ENCODE results near the gene PITRM1.

Gene PITRM1

DNA sequence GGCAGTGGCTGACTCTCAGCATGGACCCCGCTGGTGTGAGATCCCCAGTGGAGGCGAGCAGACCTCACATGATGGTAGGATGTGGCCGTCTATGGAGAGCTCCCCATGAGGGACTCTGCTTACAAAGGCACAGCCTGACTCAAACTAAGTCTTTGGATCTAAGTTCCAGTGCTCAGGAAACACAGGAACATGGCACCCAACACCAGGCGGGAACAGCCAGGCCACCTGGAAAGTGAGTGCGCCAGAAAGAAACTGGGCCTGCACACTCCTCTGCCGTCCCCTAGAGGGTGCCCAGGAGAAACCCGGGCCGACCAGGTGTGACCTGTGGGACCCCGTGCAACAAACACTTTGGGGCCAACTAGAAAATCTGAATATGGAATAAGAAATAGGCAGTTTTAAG lies 10.0 kb downstream of the PITRM1 start:
- DNase-seq = no peak

DNA sequence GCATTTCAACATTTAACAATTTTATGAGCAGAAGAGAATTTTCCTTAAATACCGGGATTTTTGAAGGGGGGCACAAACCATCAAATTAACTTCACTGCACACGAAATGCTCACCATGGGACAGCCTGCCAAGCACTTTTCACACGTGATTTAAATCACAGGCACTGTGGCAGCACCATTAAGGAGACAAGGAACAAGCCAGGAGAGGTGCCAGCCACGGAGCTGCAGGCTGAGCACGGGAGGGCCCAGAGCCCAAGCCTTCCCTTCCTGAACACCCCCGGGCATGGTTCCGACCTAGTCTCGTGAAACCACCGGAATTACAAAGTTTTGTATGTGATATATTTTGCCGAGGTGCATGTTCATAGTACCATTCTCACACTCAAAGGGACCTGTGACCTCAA lies 13.4 kb downstream of the PITRM1 start:
- DNase-seq = no peak

DNA sequence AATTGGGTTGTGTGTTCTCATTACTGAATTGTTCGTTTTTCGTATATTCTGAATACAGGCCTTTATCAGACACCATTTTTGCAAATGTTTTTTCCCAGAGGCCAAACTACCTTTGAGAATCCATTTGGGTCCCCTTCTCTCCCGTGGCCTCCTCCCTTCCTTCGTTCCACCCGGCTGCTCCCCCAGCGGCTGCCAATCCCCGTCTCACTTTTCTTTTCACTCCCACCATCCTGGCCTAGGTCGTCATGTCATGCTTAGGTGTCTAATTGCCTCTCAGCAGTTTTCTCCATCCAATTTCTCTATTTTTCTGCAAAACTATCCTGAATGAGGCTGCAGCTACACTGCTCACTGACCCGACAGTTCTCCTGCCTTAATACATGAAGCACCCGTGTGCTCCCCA lies 17.9 kb downstream of the PITRM1 start:
- DNase-seq = no peak

DNA sequence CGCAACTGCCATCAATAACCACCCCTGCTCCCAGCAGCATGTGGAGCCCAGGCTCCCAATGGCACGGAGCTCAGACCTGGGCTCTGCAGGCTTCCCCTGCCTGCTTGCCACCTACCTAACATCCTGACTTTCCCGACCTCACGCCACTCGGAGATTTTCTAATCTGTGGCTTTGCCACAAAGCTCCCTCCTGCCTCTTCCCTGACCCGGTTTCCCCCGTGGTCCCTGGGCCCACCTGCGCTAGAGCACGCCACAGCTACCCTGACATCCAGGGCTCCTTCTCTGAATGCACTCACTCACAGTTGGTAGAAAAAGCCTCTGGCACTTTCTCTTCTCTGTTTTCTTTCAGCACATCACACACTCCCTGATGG lies 20.0 kb downstream of the PITRM1 start:
- DNase-seq = no peak

DNA sequence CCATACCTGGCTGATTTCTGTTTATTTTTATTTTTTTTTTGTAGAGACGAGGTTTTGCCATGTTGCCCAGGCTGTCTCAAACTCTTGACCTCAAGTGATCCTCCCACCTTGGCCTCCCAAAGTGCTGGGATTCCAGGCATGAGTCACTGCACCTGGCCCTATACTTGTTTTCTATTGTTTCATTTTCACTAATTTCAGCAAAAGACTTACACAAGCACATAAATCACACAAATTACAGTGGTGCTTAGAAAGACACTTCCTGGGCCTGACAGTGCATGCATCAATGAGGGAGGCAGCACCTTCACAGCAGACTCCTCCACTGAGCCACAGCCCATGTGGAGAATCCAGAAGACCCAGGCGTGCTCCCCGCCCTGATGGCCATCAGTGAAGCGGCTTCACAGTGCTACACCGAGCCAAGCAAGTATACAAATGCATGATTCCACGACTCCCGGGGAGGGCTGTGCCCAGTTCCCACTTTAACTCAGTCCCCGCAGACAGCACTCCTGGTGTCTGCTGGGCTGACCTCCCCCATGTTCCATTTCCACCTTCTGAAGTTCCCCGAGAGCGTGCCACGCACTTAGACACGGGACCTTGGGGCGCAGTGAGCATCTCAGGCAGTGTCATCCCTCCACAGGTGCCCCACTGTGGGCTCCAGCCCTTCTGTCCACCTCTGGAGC lies 20.6 kb downstream of the PITRM1 start:
- DNase-seq = no peak

DNA sequence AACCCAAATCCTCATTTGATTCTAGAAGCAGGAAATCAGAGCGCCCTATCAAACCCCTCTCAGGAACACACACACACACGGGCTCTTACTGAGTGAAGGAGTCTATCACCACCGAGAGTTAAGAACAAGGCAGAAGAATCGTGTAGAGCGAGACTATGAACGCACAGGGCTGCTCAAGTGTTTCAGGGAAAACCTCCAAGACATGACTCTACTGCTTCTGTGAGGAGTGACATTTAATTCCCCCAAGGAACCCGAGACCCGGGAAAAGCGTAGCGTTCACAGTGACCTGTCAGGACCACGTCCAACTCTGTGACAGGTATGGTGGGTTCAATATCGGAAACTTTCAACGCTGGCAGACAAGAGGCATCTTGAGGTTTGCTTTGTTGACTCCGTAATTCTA lies 21.6 kb downstream of the PITRM1 start:
- no peak for DNase-seq

DNA sequence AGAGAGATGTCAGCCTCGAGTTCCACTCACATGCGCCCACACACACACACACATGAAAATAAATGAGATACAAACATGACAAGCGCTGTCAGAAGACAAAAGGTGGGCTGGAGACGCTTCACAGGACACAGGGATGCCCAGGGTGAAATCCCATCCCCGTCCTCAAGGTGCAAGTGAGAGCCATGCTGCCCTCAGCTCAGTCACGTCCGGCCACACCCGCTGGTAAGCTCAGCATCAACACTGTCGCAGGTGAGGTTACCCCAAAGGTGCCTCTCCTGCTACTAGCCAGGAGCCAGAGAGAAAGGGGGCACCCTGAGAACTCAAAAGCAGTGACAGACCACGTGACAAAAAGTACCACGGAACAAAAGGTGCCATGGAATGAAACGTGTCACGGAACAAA lies 22.2 kb downstream of the PITRM1 start:
- DNase-seq = no peak

DNA sequence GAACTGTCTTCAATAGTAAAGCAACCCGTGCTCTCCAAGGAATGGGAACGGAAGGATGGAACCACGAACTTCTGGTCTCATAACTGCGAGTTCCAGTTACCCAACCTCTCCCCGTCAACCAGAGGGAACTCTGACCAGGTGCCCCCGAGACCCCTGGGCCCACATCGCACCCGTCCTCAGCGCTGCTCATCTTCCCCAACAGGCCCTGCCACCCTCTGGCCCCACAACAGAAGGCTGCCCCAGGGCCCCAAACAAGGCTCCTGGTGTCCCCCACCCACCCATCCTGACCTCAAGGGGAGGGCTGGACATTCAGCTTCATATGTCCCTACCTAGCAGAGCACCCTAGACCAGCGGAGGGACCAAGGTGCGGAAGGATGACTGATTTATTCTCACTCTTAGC lies 22.7 kb downstream of the PITRM1 start:
- no peak for DNase-seq

DNA sequence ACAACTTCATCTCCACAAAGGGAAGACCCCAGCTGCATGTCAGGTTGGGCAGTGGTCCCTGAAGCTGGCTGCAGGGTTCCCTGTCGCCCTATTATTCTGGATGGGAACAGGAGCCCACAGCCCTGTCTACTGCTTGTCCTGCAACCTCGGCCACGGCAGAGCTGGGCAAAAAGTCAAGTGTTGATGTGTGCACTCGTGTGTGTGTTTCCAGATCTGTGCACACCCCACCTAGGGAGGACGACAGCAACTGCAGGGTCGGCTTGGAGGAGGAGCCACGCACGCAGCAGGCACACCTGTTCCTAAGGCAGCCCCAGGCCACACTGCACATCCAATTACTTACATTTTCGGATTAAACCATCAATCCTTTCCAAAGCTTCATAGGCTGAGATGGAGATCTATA lies 23.6 kb downstream of the PITRM1 start:
- DNase-seq = no peak

DNA sequence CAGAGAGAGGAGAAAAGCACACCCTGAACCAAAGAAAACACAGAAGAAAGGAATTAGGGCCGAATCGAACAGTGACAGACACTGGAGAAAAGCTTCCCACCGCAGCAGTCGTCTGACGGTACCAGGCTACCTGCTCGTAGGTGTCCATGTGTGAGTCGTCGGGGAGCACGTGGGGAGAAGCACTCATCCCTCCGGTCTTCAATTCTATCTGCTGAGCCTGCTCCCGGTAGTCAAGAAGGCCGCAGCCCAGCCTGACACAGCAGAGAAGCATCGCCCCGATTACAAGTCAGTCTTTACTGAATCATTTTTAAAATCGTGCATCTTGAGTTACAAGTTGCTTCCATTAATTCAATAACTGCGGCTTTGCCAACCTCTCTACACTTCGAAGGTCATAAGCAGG lies 24.5 kb downstream of the PITRM1 start:
- no peak for DNase-seq

DNA sequence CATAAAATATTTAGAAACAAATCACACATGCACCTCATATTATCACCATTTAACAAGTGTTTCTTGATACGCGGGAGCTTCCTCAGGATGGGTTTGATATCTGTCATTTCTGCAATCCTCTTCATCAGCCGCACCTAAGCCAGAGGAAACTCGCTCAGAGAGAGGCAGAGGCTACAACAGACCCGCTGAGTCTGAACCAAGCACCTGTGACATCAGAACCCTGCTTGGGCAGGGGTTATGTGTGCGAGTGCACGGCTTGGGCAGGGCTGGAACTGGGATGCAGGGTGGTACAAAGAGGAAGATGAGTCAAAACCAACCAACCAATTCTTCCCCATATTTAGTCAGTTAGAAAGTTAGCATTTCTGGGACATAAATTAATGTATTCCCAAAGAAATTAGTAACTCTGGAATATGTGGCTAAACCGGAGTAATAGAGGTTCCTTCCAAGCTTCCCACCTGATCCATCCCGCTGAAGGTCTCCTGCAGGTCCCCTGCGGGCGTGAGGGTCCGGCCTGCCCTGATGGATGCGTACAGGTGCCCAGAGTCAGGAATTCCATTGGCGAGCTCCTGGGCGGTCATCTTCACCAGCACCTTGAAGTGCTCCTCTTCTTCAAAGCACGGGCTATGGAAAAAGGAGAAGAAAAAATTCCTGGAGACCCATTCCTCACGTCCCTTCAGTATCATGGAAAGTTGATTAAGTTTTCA lies 25.3 kb downstream of the PITRM1 start:
- no peak for DNase-seq

DNA sequence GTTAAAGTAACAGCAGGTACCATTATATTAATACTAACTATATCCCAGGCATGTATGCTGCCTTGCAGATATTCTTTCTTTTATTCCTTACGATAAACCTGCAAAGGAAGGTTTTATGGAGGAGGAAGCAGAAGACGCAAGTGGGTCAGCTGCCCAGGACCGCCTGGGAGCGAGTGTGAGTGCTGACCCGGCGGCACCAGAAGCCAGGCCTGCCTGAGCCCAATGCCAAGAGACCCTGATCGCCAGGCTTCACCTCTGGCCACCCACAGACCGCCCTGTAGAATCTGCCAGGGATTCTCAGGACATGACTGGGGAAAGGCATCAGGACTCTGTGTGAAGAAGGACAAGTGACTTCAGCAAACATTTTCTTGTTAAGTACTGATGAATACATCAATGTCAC lies 26.3 kb downstream of the PITRM1 start:
- no peak for DNase-seq

DNA sequence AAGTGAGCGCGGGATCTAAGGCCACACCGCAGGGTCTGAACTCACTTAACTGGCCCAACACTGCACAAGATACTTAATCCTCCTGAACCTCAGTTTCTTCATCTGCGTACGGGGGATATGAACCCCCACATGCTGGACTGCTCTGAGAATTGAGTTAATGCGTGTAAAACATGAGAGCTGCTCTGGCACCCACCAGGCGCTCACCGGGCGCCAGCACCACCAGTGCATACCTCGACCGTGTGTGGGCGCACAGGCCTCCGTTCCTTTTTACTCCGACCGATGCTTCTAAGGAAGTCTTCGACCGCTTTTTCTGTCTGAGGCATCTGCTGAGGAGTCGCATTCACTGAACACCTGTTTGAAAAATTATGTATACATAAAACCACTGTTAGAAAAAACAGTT lies 27.2 kb downstream of the PITRM1 start:
- no peak for DNase-seq

DNA sequence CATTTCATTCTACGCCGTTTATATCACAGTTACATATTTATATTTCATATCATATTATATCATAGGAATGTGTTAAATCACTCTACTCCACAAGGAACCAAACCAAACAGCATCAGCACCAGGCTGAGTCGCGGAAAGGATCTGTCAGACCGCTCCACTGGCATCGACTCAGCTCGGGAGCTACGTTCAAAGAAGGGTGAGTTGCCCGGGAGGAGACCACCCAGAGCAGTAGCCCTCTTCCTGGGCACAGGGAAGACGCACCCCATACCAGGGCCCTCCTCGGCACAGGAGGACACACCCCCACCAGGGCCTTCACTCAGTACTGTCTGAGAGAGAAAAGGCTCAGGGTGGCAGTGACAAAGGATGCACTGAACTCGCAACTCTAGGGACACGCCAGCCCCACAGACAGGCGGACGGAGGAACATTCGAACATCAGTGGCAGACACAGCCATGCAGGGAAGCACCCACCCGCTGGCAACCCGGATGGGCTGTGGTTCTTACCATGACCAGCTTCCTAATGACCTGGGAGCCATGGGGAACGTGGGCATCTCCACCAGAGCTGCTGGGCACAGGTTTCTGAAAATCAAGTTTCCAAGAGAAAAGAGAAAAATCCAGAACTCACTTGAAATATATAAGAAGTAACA lies 28.7 kb downstream of the PITRM1 start:
- DNase-seq = no peak

DNA sequence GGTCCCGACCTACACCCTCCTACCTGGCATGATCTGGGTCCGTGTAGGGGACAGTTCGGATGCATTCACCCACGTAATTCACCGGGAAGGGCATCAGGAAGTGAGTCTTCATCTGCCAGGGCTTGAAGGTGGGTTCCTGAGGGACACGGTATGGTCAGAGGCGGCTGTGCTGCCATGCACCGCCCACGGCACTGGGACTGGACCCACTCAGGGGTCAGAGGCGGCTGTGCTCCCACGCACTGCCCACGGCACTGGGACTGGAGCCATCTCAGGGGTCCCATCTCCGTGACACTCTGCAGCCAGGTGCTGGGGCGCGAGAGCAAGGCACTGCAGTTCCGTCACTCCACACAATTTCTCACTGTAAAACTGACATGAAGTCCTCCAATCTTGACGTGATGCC lies 29.2 kb downstream of the PITRM1 start:
- DNase-seq = no peak

DNA sequence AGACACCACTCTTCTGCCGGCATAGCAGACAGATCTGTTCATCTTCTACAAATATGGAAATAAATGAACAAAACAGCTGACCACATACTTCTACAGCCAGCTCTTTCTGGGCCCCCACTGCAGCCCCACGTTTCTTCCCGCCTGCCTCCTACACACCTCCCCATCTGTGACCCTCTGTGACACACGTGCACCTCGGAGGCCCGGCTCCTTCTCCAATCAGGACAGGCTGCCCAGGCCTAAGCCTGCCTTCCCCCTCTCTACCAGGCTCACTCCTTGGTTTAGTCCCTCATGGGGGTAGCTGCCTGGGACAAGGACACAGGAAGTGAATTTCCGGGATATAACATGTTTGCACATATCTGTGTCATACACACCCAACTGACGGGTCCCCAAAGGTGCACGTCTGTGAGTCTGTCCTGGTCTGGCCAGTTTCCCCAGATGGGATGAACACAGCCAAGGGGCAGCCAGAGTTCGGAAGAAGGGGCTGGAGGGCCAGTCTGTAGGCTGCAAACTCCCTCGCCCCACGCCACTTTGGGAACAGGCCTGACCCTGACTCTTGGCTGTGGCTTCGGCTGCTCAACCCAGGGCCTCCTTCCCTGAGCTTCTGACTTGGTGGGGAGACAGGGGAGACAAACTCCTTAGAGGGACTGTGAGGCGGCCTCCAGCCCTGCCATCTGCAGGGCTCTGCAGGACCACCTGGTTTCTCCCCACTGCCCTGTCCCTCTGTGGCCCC lies 30.3 kb downstream of the PITRM1 start:
- DNase-seq = no peak

DNA sequence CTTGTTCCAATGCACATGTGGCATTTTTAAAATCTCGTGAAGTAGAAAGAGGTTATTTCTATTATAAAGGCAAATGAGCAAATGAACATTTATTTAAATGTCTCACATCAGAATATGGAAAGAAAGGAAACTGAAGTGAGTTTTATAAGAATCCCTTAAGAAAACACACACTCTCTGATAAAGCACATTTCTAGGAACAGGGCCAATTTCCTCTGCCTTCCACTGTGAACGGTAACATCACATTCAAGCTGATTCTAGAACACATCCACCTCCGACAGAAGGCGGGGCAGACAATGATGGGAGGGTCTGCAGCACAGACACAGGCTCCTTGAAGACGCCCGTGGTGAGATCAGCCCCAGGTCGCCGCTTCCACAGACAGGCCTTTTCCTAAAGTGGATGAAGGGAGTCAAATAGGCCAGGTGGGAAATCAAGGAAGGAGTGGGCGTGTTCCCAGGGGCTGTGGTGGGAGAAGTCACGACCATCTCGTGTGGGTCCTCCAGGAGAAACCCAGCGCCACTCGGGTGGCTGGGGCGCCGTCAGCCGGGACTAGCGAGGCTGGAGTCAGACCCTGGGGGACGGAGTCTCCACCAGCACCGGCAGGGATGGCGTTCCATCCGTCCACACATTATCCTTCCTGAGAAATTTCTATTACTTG lies 31.1 kb downstream of the PITRM1 start:
- DNase-seq = no peak

DNA sequence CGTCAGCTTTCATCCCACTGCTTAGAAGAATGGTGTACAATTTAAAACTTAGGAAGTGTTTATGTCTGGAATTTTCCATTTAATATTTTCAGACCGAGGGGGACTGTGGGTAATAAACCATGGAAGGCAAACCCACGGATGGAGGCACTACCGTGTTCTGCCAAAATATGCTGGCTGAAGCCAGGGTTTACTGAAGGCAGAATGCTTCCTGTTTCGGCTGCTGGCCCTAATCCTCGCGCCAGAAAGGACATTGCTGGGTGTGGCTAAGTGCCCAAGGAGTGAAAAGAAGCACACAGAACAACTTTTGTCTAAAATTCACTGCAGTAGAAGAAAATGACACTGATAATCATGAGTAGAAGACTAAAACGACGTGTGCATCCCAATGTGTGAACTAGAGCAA lies 32.3 kb downstream of the PITRM1 start:
- DNase-seq = no peak

DNA sequence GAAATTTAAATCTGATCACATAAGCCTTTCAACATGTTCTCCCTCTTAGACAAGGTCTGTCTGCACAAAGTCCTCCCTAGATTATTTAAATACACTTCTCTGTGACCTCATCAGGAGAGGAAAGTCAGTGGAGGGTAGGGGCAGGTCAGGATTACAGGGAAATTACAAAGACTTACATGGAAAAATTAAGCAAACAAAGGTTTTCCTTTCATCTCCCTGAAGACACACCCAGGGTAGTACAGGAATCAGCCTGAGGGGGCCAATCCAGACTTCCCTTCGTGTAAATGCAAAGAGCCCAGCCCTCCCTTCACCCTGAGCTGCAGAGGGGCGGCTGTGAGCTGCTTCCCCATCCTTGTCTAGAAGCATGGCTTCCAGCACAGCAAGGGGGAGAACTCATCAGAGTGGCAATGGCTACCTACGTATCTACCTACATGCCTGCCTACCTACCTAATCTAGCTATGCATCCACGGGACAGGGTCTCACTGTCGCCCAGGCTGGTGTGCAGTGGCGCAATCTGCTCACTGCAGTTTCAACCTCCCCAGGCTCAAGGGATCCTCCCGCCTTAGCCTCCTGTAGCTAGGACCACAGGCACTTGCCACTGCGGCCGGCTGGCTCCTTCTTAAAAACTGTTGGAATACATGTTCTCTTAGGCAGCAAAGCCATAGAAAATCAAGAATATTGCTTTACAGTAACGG lies 33.2 kb downstream of the PITRM1 start:
- DNase-seq = no peak

DNA sequence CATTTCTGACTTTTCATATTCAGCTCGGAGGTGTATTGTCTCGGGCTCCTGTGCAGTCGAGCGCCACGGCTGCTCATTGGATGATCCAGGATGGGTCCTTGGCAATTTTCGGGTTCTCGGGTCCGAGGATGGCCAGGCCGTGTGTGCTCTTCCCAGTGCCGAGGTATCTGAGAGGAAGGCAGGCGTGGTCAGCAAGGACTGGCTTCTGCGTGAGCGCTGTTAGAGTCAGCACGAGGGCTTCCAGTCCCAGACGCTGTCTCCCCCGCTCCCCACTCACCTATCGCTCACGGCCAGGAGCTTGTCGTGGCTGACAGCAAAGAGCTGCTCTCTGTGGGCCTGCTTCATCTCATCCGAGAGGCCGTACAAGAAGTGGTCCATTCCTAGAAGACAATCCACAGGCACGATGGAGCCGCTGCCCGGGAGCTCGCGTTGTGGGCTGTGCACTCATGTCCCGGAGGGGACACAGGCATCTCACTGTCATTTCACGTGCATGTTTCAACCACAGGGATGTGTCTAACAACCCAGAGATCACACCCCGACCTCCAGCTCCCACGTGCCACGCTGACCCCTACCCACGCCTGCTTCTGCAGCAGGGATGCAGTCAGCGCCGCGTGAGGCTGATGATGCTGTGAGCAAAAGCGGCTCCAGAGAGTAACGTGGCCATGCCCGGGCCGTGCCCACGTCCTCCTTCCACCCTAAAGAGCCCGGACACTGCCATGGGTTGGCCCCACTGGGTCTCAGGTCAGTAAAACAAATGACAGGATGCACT lies 34.4 kb downstream of the PITRM1 start:
- no peak for DNase-seq

DNA sequence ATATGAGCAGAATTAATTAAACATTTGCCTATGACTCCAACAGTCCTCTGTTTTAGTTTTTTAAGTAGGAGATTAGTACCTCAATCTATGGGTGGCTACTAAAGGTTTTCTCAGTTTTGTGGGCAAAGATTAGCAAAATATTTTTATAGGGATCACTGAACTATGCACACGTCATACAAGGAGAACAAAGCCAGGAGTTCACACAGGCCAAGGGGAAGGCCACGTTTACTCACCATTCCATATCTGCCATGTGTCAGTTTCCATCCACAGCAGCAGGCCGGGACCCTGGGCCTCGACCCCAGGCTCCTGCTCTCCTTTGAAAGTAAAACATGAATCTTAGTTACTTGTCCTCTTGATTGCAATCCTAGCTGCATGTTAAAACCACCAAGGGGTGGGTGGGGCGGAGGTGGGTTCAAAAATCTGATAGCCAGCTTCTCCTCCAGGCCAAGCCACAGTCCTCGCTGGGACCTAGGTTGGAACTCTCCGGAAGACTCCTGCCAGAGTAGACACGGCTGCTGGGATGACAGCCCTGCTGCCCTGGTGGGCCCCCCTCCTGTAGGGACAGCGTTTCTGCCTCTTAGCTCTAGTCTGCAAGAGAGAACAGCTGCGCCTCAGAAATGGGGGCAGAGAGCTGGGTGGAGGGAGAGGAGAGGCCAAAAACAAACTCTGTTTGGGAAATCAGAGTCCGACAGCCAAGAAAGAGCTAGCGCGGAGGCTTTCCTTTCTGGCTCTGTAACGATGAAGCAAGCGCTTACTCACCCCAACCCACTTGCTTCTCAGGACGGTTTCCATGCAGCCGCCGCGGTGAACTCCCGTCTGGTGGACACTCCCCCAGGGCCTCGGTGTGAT lies 35.6 kb downstream of the PITRM1 start:
- no peak for DNase-seq

All from OCI-M1 (cell line).